Epithelial cell of esophagus (primary cell): ENCODE measurements around the gene PAF1.

Experiments used
- DNase-seq: peaks from one replicate; pipeline ENCODE4 v3.0.0; 2010; ENCODE audit warnings: low read depth
- H3K4me3 ChIP-seq: 2 replicates; pipeline ENCODE4 v1.5.1; 2011; ENCODE audit warnings: mild to moderate bottlenecking, low read length, control low read depth
- CTCF ChIP-seq: IDR thresholded peaks from 2 replicates; pipeline ENCODE4 v1.5.1; 2011; ENCODE audit warnings: low read depth, mild to moderate bottlenecking, low read length, control low read depth, inconsistent platforms; ENCODE audit not compliant: insufficient read depth; ENCODE audit errors: missing control alignments

PAF1 gene

GRCh38 chr19:39417463-39418181 lies 26.7 kb upstream of the PAF1 start:
- H3K4me3 ChIP-seq = no peak overlapping the region
- no peak for DNase-seq
- no peak for TF ChIP-seq CTCF

GRCh38 chr19:39416152-39417120 lies 25.5 kb upstream of the PAF1 start:
- no peak for TF ChIP-seq CTCF
- DNase-seq = no peak
- H3K4me3 ChIP-seq = no peak overlapping the region

- TF ChIP-seq CTCF = no peak
- no peak overlapping the region for H3K4me3 ChIP-seq
- DNase-seq = no peak
Observed at GRCh38 chr19:39415111-39416046, 24.5 kb upstream of the PAF1 start.

GRCh38 chr19:39413911-39414608 lies 23.2 kb upstream of the PAF1 start:
- DNase-seq = no peak
- TF ChIP-seq CTCF = no peak
- peak overlapping the region; percentile 92 for H3K4me3 ChIP-seq

GRCh38 chr19:39413272-39413910 lies 22.5 kb upstream of the PAF1 start:
- H3K4me3 ChIP-seq = peak overlapping the region; percentile 92
- no peak for TF ChIP-seq CTCF
- DNase-seq = no peak
